Colonic mucosa (tissue), 4 donors: ENCODE results near the gene TECPR2. TPM values are rescaled to one million over a fixed set of nuclear protein-coding genes. Genes with fewer than 3 reads are reported as not detected.

Experiments
- DNase-seq: peaks from one replicate; pipeline ENCODE4 v3.0.0-alpha.2; 2020
- H3K27ac ChIP-seq: fragments of 200-600 bp; one replicate; pipeline ENCODE4 v1.8.0; 2021
- H3K27me3 ChIP-seq: fragments of 200-600 bp; one replicate; pipeline ENCODE4 v1.8.0; 2021
- H3K36me3 ChIP-seq: fragments of 200-600 bp; one replicate; pipeline ENCODE4 v1.8.0; 2021
- H3K4me1 ChIP-seq: fragments of 200-600 bp; one replicate; pipeline ENCODE4 v1.8.0; 2021; ENCODE audit warnings: mild to moderate bottlenecking
- H3K4me3 ChIP-seq: fragments of 200-600 bp; one replicate; pipeline ENCODE4 v1.8.0; 2021
- H3K9ac ChIP-seq, 2 donors: one replicate each; pipeline ENCODE4 v1.7.0; 2013; ENCODE audit warnings: control low read depth in 2 of 2, low read depth in 2 of 2, low read length in 2 of 2
- H3K9me3 ChIP-seq: fragments of 200-600 bp; one replicate; pipeline ENCODE4 v1.8.0; 2021
- CTCF ChIP-seq: fragments of 200-600 bp; IDR thresholded peaks from one replicate; pipeline ENCODE4 v1.8.0; 2022; ENCODE audit warnings: antibody characterized with exemption, mild to moderate bottlenecking
- intact Hi-C: fragments of 100-400 bp; cut with DNase I; formaldehyde crosslinking; loops from one replicate; pipeline ENCODE4 v1.14.1; 2022
- total RNA-seq, 2 donors: library from RNA; stranded (reverse); fragmentation: NEBNext Ultra II Directional in 1 of 2; extraction: Animal tissue kit (Norgen Biotek cat#: 25700) in 1 of 2; gene quantifications; one replicate each; pipeline ENCODE4 v1.2.1, GENCODE V29; 2021
- donor health status: healthy.
- donor health status: DM: no; HTN: no; CAD: no.
- donor health status: DM: no; HTN: no; CAD: no.

TECPR2 gene
- total RNA-seq, 2 donors from 2014 or later, result 16.5 to 18.2 TPM

- Histone ChIP-seq H3K36me3 (no peaks in the 10 kb centered on the region), H3K27ac (no peak overlapping the region), H3K27me3 (no peaks in the 10 kb centered on the region), H3K9me3 (no peaks in the 10 kb centered on the region), H3K4me1 (no peaks in the 10 kb centered on the region), H3K9ac (no peak overlapping the region), H3K4me3 (no peak overlapping the region)
- intact Hi-C loops, result no loop called here
- DNase-seq, result no peak
- TF ChIP-seq CTCF, result no peak
These were observed 141.0 kb downstream of the TECPR2 start for GRCh38 chr14:102503641-102504327.

GRCh38 chr14:102504328-102504999 lies 141.7 kb downstream of the TECPR2 start:
- no peak for TF ChIP-seq CTCF
- Histone ChIP-seq H3K27me3 (no peaks in the 10 kb centered on the region), H3K9me3 (no peaks in the 10 kb centered on the region), H3K27ac (no peak overlapping the region), H3K36me3 (no peaks in the 10 kb centered on the region), H3K4me3 (no peak overlapping the region), H3K9ac (no peak overlapping the region), H3K4me1 (no peaks in the 10 kb centered on the region)
- no peak for DNase-seq
- intact Hi-C loops, result no loop called here

- Histone ChIP-seq H3K27ac (no peak overlapping the region), H3K4me1 (no peaks in the 10 kb centered on the region), H3K36me3 (no peaks in the 10 kb centered on the region), H3K9ac (no peak overlapping the region), H3K27me3 (no peaks in the 10 kb centered on the region), H3K4me3 (no peak overlapping the region), H3K9me3 (no peaks in the 10 kb centered on the region)
- DNase-seq, result no peak
- intact Hi-C loops, result no loop called here
- no peak for TF ChIP-seq CTCF
These were observed 142.4 kb downstream of the TECPR2 start for GRCh38 chr14:102505000-102505619.

GRCh38 chr14:102505775-102506625 lies 143.3 kb downstream of the TECPR2 start:
- DNase-seq, result no peak
- intact Hi-C loops, result no loop called here
- no peaks in the 10 kb centered on the region for H3K9me3 ChIP-seq
- H3K36me3 ChIP-seq, result no peaks in the 10 kb centered on the region
- no peak for TF ChIP-seq CTCF
- H3K4me1 ChIP-seq, result peaks cover 2% of the 10 kb centered on the region
- no peak overlapping the region for H3K27ac ChIP-seq
- H3K27me3 ChIP-seq, result no peaks in the 10 kb centered on the region
- no peak overlapping the region for H3K4me3 ChIP-seq
- no peak overlapping the region for H3K9ac ChIP-seq

DNA sequence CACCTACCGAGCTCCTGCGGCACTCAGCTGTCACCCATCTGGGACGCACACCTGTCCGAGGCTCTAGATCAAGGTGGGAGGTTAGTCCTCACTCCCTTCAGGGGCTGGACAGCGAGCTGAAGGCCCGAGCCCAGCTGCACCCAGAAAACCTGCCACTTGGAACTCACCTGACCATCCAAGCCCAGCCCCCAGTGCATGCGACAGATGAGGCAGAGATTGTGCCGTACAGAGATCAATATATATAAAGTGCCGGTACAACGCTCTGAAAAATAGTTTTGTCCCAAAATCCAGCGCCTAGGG lies 143.8 kb downstream of the TECPR2 start:
- no peak for TF ChIP-seq CTCF
- no peaks in the 10 kb centered on the region for H3K27me3 ChIP-seq
- H3K4me3 ChIP-seq, result no peak overlapping the region
- H3K4me1 ChIP-seq, result peaks cover 8% of the 10 kb centered on the region
- no peak overlapping the region for H3K27ac ChIP-seq
- H3K9ac ChIP-seq, result no peak overlapping the region
- intact Hi-C loops, result no loop called here
- no peaks in the 10 kb centered on the region for H3K36me3 ChIP-seq
- no peaks in the 10 kb centered on the region for H3K9me3 ChIP-seq
- DNase-seq, result no peak
